Effector CD4-positive, alpha-beta T cell (primary cell): Measurements from ENCODE around the gene FAM222A.

Source experiments
- DNase-seq: peaks from one replicate; pipeline ENCODE4 v3.0.0-alpha.2; 2020

Gene FAM222A

GRCh38 chr12:109711596-109712461, 1.8 kb upstream of the FAM222A start:
- no peak for DNase-seq

- DNase-seq: peak; percentile 42
Observed at GRCh38 chr12:109714141-109714912, 702 bp downstream of the FAM222A start.

GRCh38 chr12:109714913-109715244, 1.3 kb downstream of the FAM222A start:
- no peak for DNase-seq

DNA sequence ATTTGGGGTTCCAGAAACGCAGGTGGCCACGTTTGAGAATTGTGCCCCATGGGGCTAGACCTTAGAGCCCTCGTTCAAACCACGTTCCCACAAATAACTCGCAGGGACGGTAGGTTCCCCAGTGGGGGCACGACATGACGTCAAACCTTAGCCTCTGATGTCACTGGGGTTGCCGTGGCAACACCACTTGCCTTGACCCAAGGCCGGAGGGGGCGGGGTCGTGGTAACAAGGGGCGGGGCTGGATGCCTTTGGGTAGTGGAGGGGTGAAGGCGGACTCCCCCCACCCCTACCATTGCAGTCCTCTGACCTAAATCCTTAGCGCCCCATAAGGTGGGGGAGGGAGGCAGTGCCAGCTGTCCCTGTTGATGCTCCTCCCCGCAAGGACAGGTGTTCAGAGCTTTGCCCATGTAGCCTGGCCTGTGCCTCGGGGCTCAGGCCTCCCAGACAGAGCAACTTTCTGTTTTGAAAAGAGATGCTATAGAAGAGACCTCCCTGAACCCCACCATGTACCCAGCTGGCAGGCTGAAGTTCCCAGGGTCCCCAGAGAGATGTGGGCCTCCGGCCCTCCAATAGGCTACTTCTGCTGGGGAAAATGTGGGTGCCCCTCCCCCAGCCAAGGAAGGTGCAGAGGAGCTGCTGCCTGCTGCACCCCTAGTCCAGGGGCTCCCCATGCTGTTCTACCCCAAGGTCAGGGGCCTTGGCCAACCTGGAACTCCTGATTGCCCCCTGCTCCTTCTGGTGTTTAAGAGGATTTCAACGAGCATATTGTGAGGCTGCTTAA, 1.9 kb downstream of the FAM222A start:
- DNase-seq: peak; percentile 10

GRCh38 chr12:109716092-109716479, 2.5 kb downstream of the FAM222A start:
- DNase-seq: no peak

- DNase-seq: no peak
Observed at GRCh38 chr12:109716512-109717389, 3.1 kb downstream of the FAM222A start.

DNA sequence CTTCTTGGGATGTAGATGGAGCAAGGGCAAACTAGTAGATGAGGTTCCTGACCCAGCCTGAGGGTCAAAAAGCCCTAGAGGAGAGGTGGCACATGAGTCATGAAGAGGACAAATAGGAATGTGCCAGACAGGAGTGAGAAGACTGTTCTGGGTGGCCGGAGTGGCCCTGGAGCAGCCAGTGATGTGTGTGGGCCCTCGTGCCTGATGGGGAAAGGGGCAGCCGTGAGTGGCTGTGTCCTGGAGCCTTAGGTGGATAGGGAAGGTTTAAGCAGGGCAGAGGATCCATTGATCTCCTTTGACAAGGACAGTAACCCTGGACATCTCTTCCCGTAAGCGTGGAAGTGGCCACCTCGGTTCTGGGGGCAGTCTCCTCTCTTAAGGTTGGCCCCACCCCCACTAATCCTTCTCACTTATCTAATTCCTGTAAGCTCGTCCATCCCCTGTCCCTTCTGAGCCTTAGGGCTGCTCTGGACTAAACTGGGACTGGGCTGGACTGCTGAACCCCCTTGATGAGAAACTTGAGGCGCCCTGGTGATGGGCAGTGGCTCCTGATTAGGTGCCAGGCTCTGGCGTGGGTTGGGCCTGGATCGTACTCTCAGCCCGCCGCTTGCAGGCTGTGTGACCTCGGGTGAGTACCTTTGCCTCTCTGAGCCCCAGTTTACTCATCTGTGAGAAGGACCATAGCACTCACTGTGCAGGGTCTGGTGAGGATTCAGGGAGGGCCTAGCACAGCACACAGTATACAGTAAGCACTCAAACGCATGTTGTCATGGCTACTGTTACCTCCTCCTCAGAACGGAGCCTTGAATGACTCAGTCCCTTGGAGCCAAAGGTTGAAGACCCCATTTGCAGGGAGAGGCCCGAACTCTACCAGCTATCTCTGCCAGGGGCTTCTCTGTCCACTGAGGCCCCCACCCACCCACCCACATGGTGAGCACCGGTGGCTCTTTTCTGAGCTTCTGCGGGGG, 4.0 kb downstream of the FAM222A start:
- no peak for DNase-seq

- DNase-seq: no peak
Observed at GRCh38 chr12:109718390-109718789, 4.8 kb downstream of the FAM222A start.

GRCh38 chr12:109719123-109720022, 5.7 kb downstream of the FAM222A start:
- no peak for DNase-seq

DNA sequence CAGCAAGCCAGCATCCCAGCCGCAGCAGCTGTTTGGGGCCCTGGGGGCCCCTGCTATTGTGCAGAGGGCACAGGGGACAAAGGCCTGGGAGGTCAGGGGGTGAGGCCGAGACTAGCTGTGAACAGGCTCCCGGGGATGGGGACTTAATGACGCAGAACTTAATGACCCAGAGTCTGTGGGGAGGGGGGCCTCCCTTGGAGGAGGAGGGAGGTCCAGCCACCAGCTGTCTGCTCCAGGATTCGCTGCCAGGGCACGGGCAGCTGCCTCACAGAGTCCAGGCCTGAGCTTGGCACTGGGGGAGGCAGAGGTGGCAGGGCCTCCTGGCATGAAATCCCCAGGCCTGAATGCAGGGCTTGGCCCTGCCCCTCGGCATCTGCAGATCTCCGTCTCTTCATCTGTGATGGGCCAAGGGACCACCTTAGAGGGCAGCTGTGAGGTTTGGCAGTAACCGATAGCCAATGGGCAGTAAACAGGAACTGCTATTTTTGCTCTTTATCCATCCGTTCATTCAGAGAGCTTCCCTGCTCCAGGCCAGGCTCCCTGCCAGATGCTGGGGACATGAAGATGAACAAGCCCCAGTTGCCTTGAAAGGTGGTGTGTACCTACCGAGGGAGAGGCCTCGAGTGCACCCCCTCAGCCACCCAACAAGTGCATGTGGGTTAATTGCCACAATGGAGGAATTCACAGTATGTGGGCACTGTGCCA, 6.7 kb downstream of the FAM222A start:
- DNase-seq: no peak

DNA sequence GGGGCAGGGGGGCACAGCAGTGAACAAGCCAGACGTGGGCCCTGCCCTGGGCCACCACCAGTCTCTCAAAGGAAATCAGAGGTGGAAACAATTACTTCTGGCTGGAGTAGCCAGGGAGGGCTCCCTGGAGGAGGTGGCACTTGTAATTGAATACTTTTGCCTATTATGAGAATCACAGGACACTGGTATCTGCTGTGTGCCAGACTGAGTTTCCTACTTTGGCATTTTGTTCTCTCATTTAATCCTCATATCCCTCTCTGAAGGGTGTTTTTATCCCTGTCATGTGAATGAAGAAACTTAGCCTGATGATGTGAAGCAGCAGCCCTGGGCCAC, 7.2 kb downstream of the FAM222A start:
- no peak for DNase-seq

DNA sequence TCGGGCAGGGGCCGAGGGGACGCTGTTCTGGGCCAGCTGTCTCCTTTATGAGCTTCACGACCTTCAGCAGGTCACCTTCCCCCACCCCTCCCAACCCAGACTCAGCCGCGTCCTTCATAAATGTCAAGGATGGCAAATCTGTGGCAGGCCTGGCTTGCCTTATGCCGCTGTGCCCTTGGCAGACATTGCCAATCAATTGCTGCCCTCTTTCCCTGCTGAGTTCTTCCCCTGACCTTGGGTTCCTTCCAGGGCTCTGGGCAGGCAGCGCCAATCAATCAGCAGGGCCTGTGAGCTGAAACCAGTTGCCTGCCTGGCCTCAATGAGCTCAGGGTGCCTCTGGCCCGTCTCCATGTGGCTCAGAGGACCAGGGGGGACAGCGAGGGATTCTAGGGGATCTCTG, 7.7 kb downstream of the FAM222A start:
- DNase-seq: no peak

- DNase-seq: no peak
Observed at GRCh38 chr12:109722022-109722720, 8.5 kb downstream of the FAM222A start.

GRCh38 chr12:109722721-109723094, 9.1 kb downstream of the FAM222A start:
- no peak for DNase-seq

DNA sequence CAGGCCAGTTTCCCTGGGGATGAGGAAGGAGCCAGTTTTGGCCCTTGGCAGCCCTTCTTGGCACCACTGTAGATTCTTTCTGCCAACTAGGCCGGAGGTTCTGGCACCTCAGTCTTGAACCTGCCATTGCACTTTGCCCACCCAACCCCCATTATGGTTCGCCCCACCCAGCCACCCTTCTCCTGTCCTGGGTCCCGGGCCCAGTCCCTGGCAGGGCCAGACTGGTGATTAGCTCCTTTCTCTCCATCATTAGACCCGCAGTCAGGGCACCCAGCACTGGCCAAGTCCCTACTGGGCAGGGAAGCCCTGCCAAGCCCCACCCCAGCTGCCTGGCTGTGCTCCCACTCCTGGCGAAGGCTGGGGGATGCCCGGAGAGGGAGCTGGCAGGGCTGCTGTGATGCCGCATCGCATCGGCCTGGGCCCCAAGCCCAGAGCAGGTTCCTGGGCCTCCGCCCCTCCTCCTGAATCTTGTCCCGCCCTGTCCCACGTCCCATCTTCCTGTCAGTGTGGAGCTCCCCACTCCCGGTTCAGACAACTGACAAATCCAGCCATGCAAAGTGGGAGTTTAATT, 9.8 kb downstream of the FAM222A start:
- no peak for DNase-seq

- DNase-seq: no peak
Observed at GRCh38 chr12:109724321-109724892, 10.8 kb downstream of the FAM222A start.

GRCh38 chr12:109725321-109726105, 11.9 kb downstream of the FAM222A start:
- DNase-seq: no peak
